GM12874 (cell line): ENCODE data around the gene BCAN.

Source experiments
- TF ChIP-seq, protein P1 (sequence below): IDR thresholded peaks from 2 replicates; pipeline ENCODE4 v1.5.1; 2011; ENCODE audit warnings: low read depth, mild to moderate bottlenecking, control low read depth, low read length, moderate library complexity; ENCODE audit not compliant: insufficient read depth

BCAN gene

GRCh38 chr1:156703741-156704140 lies 61.8 kb downstream of the BCAN start:
- TF ChIP-seq, protein P1, sequence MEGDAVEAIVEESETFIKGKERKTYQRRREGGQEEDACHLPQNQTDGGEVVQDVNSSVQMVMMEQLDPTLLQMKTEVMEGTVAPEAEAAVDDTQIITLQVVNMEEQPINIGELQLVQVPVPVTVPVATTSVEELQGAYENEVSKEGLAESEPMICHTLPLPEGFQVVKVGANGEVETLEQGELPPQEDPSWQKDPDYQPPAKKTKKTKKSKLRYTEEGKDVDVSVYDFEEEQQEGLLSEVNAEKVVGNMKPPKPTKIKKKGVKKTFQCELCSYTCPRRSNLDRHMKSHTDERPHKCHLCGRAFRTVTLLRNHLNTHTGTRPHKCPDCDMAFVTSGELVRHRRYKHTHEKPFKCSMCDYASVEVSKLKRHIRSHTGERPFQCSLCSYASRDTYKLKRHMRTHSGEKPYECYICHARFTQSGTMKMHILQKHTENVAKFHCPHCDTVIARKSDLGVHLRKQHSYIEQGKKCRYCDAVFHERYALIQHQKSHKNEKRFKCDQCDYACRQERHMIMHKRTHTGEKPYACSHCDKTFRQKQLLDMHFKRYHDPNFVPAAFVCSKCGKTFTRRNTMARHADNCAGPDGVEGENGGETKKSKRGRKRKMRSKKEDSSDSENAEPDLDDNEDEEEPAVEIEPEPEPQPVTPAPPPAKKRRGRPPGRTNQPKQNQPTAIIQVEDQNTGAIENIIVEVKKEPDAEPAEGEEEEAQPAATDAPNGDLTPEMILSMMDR: no peak

DNA sequence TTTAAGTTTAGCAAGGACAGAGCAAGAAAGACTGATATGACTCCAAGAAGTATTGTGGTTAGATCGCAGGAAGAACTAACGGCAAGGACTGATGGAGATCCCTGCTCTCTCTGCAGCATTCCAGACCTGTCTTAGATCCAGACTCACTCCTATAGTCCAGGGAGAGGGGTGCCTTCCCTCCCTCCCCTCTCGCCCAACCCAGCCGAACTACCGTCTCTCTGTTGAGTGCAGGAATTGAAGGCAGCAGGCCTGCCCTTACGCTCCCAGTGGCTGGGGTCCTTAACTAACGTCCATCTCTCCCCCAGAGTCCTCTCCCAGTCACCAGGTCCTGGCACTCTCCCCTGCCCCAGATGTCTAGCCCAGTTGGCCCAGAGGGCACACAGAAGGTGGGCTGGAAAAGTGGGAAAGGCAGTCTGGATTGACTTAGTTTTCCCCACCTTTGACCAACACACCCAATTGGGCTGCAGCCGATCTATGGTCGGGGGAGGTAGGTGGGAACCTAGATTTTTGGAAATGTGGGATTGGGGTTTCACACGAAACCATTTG lies 62.3 kb downstream of the BCAN start:
- TF ChIP-seq, protein P1: no peak

DNA sequence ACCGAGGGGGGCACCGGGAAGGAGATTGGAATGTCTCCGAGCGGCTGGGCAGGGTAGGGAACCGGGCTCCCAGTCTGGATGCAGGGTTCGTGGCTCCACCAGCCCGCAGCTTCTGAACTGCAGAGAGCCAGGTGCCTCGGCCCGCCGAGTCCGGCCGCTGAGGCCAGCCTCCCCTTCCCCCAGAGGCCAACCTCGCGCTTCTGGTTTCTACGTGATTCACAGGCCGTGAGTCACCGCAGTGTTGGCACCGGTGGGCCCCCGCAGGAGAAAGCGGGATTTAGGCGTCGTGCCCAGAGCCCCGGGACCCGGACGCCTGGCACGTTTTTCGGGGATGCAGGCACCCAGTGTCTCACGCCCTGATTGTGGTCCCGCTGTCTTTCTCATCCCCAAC lies 63.0 kb downstream of the BCAN start:
- TF ChIP-seq, protein P1: no peak

DNA sequence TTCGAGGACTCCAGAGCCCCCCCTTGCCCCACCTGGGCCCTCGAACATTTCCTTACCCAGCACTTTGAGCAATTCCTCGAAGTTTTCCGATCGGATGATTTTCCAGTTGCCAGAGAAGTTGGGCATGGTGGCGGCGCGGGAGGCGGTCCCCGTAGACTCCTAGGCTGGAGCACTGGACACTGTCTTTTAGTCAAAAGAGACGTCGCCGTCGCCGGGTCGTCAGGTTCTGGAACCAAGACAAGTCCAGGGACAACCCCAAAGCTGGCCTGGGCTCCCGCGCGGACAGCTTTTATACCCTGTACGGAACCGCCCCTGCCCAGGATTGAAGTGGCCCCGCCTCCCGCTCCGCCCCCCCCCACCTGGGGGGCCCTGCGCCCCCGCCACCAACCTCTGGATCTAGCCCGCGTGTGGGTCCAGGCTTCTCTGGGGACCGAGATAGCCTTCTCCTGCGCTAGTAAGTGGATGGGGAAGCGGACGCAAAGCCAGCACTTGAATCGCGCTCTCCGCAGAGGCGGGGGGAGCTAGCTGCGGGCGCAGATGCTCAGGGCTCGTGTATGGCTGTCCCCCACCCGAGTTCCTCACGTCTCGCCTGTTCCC lies 63.5 kb downstream of the BCAN start, which contains the start of gene CRABP2:
TSS of gene CRABP2 (minus strand) at position 263 of the 597 bp plus-strand sequence. CDS start at position 126, 137 bp downstream.
- TF ChIP-seq, protein P1: no peak

DNA sequence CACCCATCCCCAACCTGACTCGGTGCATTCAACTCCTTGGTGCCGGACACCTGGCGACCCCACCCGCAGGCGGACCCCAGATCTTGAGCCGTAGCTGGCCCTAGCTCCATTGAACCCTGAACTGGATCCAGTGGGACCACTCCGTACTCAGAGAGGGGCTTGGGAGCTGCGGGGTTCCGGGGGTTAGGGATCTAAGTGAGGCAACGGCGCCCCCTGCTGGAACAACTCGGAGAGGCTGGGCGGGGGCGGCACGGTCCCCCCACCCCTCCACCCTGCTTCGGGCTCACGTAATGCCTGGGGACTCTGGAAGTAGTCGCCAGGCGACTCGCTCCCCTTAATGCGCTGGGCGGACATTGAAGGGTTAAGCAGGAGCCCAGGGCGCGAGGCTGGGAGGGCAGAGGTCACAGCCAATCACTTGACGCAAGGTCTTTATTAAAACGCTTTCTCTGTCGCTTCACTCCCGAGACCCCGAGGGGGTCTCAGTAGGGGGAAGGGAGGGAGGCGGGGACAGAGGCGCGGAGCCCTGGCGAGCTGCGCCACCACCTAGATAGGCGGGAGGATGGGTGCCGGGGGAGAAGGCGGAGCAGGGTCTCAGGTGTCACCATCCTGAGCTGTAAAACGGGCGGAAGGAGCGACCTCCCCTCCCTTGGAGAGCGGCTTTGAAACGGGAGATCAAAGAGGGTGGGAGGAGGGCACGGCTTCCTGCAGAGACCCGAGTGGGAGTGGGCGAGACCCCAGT lies 64.2 kb downstream of the BCAN start:
- TF ChIP-seq, protein P1: peak; percentile 91

- TF ChIP-seq, protein P1: no peak
Observed at GRCh38 chr1:156706657-156707416, 64.9 kb downstream of the BCAN start.
